ENCODE data around the gene ANOS1. TPM values are rescaled to one million over a fixed set of nuclear protein-coding genes. Genes with fewer than 3 reads are reported as not detected.

The ANOS1 gene
- total RNA-seq, 4 donors from 2014 or later: 3.2 to 15.7 (median 4.0) TPM

DNA sequence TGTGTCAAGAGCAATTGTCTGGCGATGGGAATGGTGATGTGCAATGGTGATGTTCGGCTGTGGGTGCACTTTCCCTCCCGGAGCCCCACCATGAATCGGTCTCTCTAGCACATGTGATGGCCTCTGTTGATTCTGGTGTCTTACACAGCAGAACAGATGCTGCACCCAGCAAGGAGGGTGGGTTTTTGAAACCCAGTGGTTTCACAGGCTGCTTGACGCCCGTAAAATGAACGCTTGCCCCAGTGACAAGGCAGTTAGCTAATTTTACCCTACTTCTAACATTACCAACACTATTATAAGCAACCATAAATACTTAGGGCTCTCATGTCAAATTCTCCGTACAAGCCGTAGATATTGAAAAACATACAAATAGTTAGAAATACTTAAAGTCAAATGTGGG lies 5.9 kb upstream of the ANOS1 start:
- DNase-seq (ENCODE audit: low spot score) (no peak), ATAC-seq (ENCODE audit: low FRiP score) (no peak)
- TF ChIP-seq, protein P1, sequence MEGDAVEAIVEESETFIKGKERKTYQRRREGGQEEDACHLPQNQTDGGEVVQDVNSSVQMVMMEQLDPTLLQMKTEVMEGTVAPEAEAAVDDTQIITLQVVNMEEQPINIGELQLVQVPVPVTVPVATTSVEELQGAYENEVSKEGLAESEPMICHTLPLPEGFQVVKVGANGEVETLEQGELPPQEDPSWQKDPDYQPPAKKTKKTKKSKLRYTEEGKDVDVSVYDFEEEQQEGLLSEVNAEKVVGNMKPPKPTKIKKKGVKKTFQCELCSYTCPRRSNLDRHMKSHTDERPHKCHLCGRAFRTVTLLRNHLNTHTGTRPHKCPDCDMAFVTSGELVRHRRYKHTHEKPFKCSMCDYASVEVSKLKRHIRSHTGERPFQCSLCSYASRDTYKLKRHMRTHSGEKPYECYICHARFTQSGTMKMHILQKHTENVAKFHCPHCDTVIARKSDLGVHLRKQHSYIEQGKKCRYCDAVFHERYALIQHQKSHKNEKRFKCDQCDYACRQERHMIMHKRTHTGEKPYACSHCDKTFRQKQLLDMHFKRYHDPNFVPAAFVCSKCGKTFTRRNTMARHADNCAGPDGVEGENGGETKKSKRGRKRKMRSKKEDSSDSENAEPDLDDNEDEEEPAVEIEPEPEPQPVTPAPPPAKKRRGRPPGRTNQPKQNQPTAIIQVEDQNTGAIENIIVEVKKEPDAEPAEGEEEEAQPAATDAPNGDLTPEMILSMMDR (IDR thresholded peaks at IDR 0.05): no peak

DNA sequence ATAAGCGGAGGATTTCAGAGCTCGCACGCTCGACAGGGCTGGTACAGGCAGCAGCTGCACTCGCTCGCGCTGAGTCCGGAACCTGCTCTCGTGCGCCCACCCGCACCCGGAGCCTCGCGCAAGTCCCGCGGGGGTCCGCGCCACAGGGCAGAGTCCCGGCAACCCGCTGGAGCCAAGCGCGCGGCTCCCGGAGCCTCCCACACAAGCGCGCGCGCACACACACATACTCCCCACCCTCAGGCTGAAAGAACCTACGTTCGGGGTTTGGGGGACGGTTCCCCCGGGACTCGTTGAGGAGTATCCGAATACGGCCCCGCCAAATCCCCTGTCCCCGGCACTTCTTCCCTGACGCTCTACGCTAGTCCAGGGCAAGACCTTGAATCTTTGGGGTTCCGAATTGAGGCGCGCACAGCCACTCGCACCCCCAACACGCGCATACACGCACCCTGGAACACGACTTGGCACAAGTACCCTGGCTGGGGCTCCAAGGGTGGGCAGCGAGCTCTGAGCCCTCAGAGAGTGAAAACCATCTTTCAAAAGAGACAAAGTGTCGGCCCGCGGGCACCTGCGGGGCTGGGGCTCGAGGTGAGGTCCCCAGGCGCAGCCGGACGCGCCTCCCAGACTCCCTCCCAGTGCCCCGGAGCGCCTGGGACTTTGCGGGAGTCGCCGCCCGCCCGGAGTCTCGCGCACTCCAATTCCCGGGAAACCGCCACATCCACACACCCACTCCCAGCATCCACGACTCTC lies 952 bp downstream of the ANOS1 start:
- DNase-seq (ENCODE audit: low spot score): no peak
- TF ChIP-seq, protein P1 (IDR thresholded peaks at IDR 0.05): no peak
- peak; percentile 13 for ATAC-seq (ENCODE audit: low FRiP score)

DNA sequence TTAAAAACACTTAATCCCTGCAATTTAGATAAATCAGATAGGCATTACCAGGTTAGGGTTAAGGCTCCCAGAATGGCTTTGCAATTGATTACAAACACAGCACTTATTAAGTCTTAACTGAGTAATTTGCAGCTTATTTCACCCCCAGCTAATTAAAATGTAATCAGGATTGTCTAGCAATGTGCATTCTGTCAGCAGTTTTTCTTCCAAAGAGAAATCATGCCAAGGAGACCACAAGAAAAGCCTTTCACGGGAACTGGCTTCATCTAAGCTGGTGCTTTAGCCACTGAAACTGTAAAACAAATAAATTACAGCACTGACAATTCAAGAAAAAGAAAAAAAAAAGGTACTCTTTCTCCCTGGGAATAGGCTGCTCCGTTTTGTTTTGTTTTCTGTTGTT lies 2.1 kb downstream of the ANOS1 start:
- ATAC-seq (ENCODE audit: low FRiP score): no peak
- TF ChIP-seq, protein P1 (IDR thresholded peaks at IDR 0.05): no peak
- DNase-seq (ENCODE audit: low spot score): no peak

DNA sequence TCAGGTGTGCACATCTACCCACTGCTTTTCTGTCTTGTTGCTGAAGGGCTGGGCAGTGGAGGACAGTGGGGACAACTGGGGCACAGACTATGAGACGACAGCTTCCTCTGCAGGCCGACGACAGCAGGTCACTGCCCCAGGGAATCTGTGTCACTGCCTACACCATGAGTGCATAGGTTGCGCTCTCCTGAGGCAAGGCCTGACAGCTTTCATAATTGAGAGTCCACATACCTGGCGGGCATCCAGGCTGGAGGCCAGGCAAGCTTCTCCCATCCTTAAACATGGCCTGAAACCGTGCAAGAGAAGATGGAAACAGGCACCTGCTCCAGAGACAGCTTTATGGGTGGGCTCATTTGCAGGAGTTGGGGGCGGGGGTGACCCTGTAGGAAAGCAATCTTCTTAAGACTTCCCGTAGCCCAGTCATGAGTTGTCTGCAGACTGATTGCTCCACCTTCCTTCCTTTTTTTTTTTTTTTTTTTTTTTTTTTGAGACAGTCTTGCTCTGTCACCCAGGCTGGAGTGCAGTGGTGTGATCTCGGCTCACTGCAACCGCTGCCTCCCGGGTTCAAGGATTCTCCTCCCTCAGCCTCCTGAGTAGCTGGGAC lies 2.9 kb downstream of the ANOS1 start:
- DNase-seq (ENCODE audit: low spot score) (no peak), ATAC-seq (ENCODE audit: low FRiP score) (no peak)
- TF ChIP-seq, protein P1 (IDR thresholded peaks at IDR 0.05): no peak

DNA sequence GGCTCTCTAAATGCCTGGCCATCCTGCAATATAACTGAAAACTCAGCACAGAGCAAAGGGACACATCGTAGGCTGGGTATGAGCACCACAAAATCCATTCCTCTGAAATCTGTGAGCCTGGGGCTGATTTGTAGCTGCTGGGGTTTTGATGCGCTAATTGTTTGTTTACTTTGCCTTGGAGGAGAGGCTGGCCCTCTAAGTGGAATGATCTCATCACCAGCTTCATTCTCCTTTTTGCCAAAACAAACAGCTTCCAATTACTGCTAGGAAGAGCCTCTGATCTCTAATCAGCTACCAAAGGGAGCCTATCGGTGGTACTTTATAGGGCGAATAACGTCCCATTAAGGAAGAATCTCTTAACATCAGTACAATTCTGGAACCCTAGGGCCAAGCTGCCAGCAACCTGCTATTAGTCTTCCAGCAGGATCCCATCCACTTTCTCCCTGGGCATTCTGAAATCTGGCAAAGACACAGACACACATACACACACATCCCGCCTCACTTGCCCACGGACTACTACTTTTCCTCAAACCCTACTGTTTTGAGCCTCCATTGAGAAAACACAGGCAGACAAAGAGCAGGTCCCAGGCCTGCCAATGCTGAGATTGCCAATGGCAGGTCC lies 5.8 kb downstream of the ANOS1 start:
- TF ChIP-seq, protein P1 (IDR thresholded peaks at IDR 0.05): no peak
- DNase-seq (ENCODE audit: low spot score) (no peak), ATAC-seq (ENCODE audit: low FRiP score) (no peak)

DNA sequence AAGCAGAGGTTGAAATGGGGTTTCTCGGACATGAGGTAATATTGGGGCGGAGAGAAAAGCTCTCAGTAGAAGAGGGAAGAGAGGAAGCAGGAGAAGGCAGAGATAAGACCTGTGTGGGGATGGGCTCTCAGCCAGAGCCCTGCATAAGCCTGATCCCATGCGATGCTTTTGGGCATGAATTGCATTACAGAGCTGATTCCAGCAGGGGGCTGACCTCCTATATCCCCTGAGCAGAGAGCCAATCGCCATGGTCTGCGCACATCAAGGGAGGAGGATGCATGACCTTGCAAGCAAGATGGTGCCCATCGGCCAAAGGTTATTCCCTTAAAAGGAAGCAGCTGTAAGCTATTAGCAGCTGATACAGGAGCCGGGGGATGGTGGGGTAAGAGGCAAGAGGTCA lies 7.6 kb downstream of the ANOS1 start:
- TF ChIP-seq, protein P1 (IDR thresholded peaks at IDR 0.05): no peak
- peak; percentile 68 for ATAC-seq (ENCODE audit: low FRiP score)
- DNase-seq (ENCODE audit: low spot score): no peak

Data from omental fat pad (tissue), 4 donors.